GM19043 (cell line): ENCODE results near the gene RAD1.
A peak's percentile ranks its signal among the peaks of the same experiment; 100 is the strongest.
"Not testable (repeated sequence)": the region's sequence is repeated elsewhere in the genome, so short reads cannot be mapped to it uniquely, and the experiment has no call there.

Experiments
- ATAC-seq: cut with Tn5 transposase; IDR thresholded peaks from one replicate; pipeline ENCODE4 v1.9.1; 2021; ENCODE audit warnings: low read depth; ENCODE audit not compliant: unreplicated experiment

The RAD1 gene

GRCh38 chr5:34915139-34915855 is at the start of gene RAD1, which contains the start of gene BRIX1:
RAD1 (minus strand) TSS chr5:34915504; CDS start chr5:34914892, 612 bp downstream.
BRIX1 (plus strand) TSS chr5:34915711; CDS start chr5:34915739, 28 bp downstream.
- peak; percentile 95 for ATAC-seq

- ATAC-seq = peak; percentile 95
Measured at GRCh38 chr5:34959323-34959722, 44.0 kb upstream of the RAD1 start.

GRCh38 chr5:34957857-34958690 is 42.8 kb upstream of the RAD1 start:
- ATAC-seq = no peak

- ATAC-seq = no peak
Measured at GRCh38 chr5:34957321-34957720, 42.0 kb upstream of the RAD1 start.

GRCh38 chr5:34944460-34945047 is 29.2 kb upstream of the RAD1 start:
- no peak for ATAC-seq

GRCh38 chr5:34944044-34944443 is 28.7 kb upstream of the RAD1 start:
- ATAC-seq = no peak

- no peak for ATAC-seq
Measured at GRCh38 chr5:34941936-34942335, 26.6 kb upstream of the RAD1 start.

- no peak for ATAC-seq
Measured at GRCh38 chr5:34932947-34933346, 17.6 kb upstream of the RAD1 start.

- no peak for ATAC-seq
Measured at GRCh38 chr5:34930870-34931269, 15.6 kb upstream of the RAD1 start.

- no peak for ATAC-seq
Measured at GRCh38 chr5:34930462-34930844, 15.1 kb upstream of the RAD1 start.

- ATAC-seq = peak; percentile 58
Measured at GRCh38 chr5:34929720-34930461, 14.6 kb upstream of the RAD1 start.

GRCh38 chr5:34929134-34929719 is 13.9 kb upstream of the RAD1 start, which contains the start of gene DNAJC21:
DNAJC21 (plus strand) TSS chr5:34929559; CDS start chr5:34929820, 261 bp downstream.
- ATAC-seq = peak; percentile 83

- no peak for ATAC-seq
Measured at GRCh38 chr5:34928267-34928666, 13.0 kb upstream of the RAD1 start.

GRCh38 chr5:34927785-34928184 is 12.5 kb upstream of the RAD1 start:
- ATAC-seq = no peak

GRCh38 chr5:34926318-34926888 is 11.1 kb upstream of the RAD1 start:
- ATAC-seq = no peak

- no peak for ATAC-seq
Measured at GRCh38 chr5:34924462-34924765, 9.1 kb upstream of the RAD1 start.

GRCh38 chr5:34923694-34924461 is 8.6 kb upstream of the RAD1 start:
- peak; percentile 58 for ATAC-seq

GRCh38 chr5:34923256-34923655 is 8.0 kb upstream of the RAD1 start:
- not testable (repeated sequence) for ATAC-seq

GRCh38 chr5:34919077-34919476 is 3.8 kb upstream of the RAD1 start:
- no peak for ATAC-seq
